Measurements from ENCODE around the gene CD160.
"Not testable (repeated sequence)": the region's sequence is repeated elsewhere in the genome, so short reads cannot be mapped to it uniquely, and the experiment has no call there.

The CD160 gene, protein sequence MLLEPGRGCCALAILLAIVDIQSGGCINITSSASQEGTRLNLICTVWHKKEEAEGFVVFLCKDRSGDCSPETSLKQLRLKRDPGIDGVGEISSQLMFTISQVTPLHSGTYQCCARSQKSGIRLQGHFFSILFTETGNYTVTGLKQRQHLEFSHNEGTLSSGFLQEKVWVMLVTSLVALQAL

GRCh38 chr1:145719230-145720079 is at the start of gene CD160:
CD160 (plus strand) TSS chr1:145719499; CDS start chr1:145728328, 8,829 bp downstream.
- no peak for DNase-seq

DNA sequence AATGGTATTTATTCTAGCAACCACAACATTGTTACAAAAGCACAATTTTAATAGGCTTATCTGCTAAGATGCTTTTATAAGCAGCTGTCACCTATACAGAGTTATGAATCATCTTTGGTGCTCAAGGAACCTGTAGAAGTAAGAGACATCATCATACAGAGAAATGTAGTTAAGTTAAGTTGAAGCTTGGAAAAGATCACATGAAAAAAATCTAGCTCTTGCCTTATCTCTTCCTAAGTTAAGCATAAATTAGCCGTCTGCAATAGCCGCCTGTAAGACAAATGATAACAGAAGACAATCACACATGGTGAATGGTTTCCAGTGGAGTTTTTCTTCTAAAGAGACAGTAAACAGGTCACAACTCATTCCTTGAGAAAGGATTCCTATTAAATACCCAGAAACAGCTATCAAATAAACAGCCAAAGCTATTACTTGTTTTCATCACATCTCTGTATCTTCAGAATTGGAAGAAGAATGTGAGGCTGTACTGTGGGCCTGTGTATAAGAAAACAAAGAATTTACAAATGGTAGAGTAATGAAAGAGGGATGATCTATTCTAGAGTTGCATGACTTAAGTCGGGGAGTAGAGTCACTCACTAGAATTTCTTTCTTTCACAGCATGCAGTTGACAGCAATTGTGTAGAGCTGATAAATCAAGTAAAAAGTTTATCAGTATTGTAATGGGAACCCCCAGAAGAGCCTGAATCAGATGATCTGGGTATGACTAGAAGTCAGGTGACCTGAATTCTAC is 48.1 kb upstream of the CD160 start:
- not testable (repeated sequence) for DNase-seq

- not testable (repeated sequence) for DNase-seq
These were observed 46.1 kb upstream of the CD160 start for GRCh38 chr1:145673217-145673616.

- DNase-seq = not testable (repeated sequence)
These were observed 34.4 kb upstream of the CD160 start for GRCh38 chr1:145684858-145685257.

- not testable (repeated sequence) for DNase-seq
These were observed 33.2 kb upstream of the CD160 start for GRCh38 chr1:145686078-145686477.

DNA sequence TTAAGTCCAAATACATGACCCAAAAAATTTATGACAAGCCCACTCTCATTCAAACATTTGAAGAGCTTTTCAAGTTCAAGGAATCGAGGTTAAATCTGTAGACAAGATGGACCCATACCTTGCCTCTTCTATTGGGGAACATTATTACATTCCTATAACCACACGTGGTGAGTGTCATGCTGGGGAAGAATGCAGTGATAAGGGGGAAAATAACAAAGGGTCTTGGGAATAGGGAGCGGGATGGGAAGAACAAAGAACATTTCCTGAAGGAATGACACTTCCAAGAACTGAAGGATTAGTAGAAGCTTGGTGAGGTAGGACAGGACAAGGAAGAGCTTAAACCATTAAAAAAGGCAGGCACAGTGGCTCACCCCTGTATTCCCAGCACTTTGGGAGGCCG is 31.0 kb upstream of the CD160 start:
- DNase-seq = no peak

DNA sequence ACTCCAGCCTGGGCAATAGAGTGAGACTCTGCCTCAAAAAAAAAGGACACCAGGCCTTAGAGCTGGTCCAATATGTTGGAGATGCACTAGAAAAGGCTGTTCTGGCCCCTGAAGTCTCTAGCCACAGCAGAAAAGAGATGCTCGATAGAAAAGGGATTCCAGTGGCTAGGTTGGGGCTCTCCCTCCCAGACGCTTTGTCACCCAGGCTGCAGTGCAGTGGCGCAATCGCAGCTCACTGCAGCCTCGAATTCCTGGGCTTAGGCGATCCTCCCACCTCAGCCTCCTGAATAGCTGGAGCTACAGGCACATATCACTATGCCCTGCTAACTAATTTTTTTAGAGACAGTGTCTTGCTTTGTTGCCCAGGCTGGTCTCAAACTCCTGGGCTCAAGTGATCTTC is 30.4 kb upstream of the CD160 start:
- no peak for DNase-seq

- DNase-seq = no peak
These were observed 29.4 kb upstream of the CD160 start for GRCh38 chr1:145689922-145690321.

GRCh38 chr1:145690587-145691558 is 28.4 kb upstream of the CD160 start:
- no peak for DNase-seq

DNA sequence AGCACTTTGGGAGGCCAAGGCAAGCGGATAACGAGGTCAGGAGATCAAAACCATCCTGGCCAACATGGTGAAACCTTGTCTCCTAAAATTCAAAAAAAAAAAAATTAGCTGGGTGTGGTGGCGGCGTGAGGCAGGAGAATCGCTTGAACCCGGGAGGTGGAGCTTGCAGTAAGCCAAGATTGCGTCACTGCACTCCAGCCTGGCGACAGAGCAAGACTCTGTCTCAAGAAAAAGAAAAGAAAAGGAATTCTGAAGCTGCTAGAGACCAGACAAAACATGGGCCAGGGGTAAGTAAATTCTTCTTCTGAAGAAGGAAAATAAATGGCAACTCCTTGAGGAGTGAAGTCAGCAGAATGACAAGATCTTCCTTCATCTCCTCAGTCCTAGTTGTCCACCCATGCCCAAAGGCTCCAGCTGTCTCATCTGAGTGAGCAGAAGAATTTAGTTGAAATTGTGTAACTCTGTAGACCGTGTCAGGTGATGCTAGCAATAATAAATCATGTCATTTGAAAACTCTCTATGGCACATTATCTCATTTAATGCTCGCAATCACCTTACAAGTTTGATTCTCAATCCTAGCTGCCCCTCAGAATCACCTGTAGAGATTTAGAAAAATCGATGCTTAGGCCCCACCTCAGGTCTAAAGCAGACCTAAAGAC is 26.4 kb upstream of the CD160 start:
- DNase-seq = no peak

GRCh38 chr1:145695821-145696629 is 23.3 kb upstream of the CD160 start:
- no peak for DNase-seq

GRCh38 chr1:145696630-145696960 is 22.7 kb upstream of the CD160 start:
- DNase-seq = no peak

GRCh38 chr1:145701306-145701862 is 17.9 kb upstream of the CD160 start:
- DNase-seq = no peak

- DNase-seq = no peak
These were observed 17.2 kb upstream of the CD160 start for GRCh38 chr1:145702052-145702451.

GRCh38 chr1:145702826-145703225 is 16.5 kb upstream of the CD160 start:
- no peak for DNase-seq

- no peak for DNase-seq
These were observed 13.7 kb upstream of the CD160 start for GRCh38 chr1:145705622-145706021.

DNA sequence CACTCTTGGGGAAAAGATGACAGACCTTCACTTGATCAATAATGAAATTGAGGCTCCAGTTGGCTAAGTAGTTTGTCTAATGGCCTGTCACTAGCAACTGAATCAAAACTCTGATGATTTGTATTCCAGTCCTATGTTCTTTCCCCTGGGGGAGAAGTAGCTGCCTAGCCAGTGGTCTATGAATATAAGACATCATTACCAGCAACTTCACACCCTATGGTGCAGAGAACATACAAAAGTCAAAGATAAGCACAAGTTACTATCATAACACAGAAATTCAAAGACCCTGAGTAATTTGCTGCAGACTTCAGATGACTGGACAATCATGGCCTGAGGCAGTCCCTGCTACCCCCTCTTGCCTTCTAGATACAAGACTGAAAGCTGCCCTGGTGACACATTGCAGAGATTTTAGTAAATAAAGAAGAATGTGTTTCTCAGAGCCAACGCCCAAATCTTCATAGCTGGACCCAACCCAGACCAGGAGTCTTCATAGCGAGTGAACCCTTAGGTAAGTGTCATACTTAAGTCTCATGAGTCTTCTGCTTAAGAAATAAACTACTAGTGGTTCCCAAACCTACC is 13.1 kb upstream of the CD160 start:
- DNase-seq = no peak

- no peak for DNase-seq
These were observed 12.0 kb upstream of the CD160 start, which contains the start of gene PDZK1 for GRCh38 chr1:145707183-145707867. PDZK1 (minus strand) TSS chr1:145707368; CDS start chr1:145688021, 19,347 bp downstream.

GRCh38 chr1:145708063-145708462 is 11.2 kb upstream of the CD160 start:
- DNase-seq = no peak
